IMR-90 (cell line): ENCODE data around the gene JMJD1C. TPM values are rescaled to one million over a fixed set of nuclear protein-coding genes. Genes with fewer than 3 reads are reported as not detected.
A peak's percentile ranks its signal among the peaks of the same experiment; 100 is the strongest.

ENCODE experiments used
- ATAC-seq: fragments of 200-7000 bp; cut with Tn5 transposase; 2 replicates; pipeline ENCODE4 v1.9.1; 2020; ENCODE audit warnings: low read depth, mild to moderate bottlenecking, moderate library complexity
- BruUV-seq: library from RNA; stranded (reverse); fragments of 400-500 nt; replicated peaks from 2 replicates; lab custom pipeline; 2021; lab: Mats Ljungman, UMichigan
- CTCF ChIA-PET: fragments of 300-600 bp; formaldehyde crosslinking; extraction: SDS; loops from one replicate; lab custom pipeline; 2021; ENCODE audit warnings: antibody characterized with exemption; lab: Yijun Ruan, JAX
- POLR2A ChIA-PET: fragments of 300-600 bp; sonication (Branson Sonifier 250); formaldehyde crosslinking; loops from one replicate; lab custom pipeline; 2022; ENCODE audit warnings: antibody characterized with exemption; ENCODE audit not compliant: unreplicated experiment; lab: Charles Lee
- DNase-seq: peaks from one replicate; pipeline ENCODE4 v3.0.0; 2013
- H2AFZ ChIP-seq: replicated peaks from 2 replicates; pipeline ENCODE3; 2013; ENCODE audit warnings: low read length, mild to moderate bottlenecking; ENCODE audit not compliant: poor library complexity
- H2AK5ac ChIP-seq: 2 replicates; pipeline ENCODE4 v1.6.1; 2013; ENCODE audit warnings: low read depth, low read length, inconsistent platforms
- H2AK9ac ChIP-seq: replicated peaks from 2 replicates; pipeline ENCODE3; 2013; ENCODE audit warnings: mild to moderate bottlenecking, low read depth, low read length, moderate library complexity; ENCODE audit not compliant: poor library complexity
- H2BK120ac ChIP-seq: 2 replicates; pipeline ENCODE4 v1.6.1; 2013; ENCODE audit warnings: low read depth, low read length, inconsistent platforms
- H2BK15ac ChIP-seq: 3 replicates; pipeline ENCODE4 v1.6.1; 2013; ENCODE audit warnings: low read depth, low read length, inconsistent platforms
- H2BK20ac ChIP-seq: 2 replicates; pipeline ENCODE4 v1.6.1; 2013; ENCODE audit warnings: low read depth, mild to moderate bottlenecking, inconsistent platforms, low read length, moderate library complexity
- H2BK5ac ChIP-seq: 2 replicates; pipeline ENCODE4 v1.6.1; 2013; ENCODE audit warnings: mild to moderate bottlenecking, low read depth, low read length, inconsistent platforms; ENCODE audit not compliant: poor library complexity, severe bottlenecking
- H3K14ac ChIP-seq: replicated peaks from 2 replicates; pipeline ENCODE4 v1.6.1; 2013; ENCODE audit warnings: low read depth, low read length, inconsistent platforms
- H3K18ac ChIP-seq: 2 replicates; pipeline ENCODE4 v1.6.1; 2013; ENCODE audit warnings: low read depth, low read length, control low read depth
- H3K23ac ChIP-seq: 2 replicates; pipeline ENCODE4 v1.6.1; 2013; ENCODE audit warnings: low read depth, low read length, inconsistent platforms
- H3K27ac ChIP-seq: 2 replicates; pipeline ENCODE4 v1.5.1; 2013; ENCODE audit warnings: mild to moderate bottlenecking, control low read depth, low read length; ENCODE audit not compliant: insufficient read depth
- H3K27me3 ChIP-seq: 2 replicates; pipeline ENCODE4 v1.6.1; 2013; ENCODE audit warnings: low read length; ENCODE audit not compliant: control insufficient read depth, insufficient read depth
- H3K36me3 ChIP-seq: 2 replicates; pipeline ENCODE4 v1.6.1; 2013; ENCODE audit warnings: low read length, mixed read lengths; ENCODE audit not compliant: control insufficient read depth, insufficient read depth
- H3K4ac ChIP-seq: 2 replicates; pipeline ENCODE4 v1.6.1; 2013; ENCODE audit warnings: low read depth, low read length, inconsistent platforms
- H3K4me1 ChIP-seq: 2 replicates; pipeline ENCODE4 v1.6.1; 2013; ENCODE audit warnings: low read length, mixed read lengths; ENCODE audit not compliant: control insufficient read depth, insufficient read depth
- H3K4me2 ChIP-seq: 2 replicates; pipeline ENCODE4 v1.6.1; 2013; ENCODE audit warnings: low read depth, mild to moderate bottlenecking, control low read depth, low read length, moderate library complexity
- H3K4me3 ChIP-seq: 2 replicates; pipeline ENCODE4 v1.5.1; 2013; ENCODE audit warnings: low read depth, mild to moderate bottlenecking, control low read depth, low read length, moderate library complexity; ENCODE audit not compliant: insufficient read depth
- H3K56ac ChIP-seq: 2 replicates; pipeline ENCODE4 v1.6.1; 2013; ENCODE audit warnings: low read length, inconsistent platforms; ENCODE audit not compliant: insufficient read depth; ENCODE audit errors: extremely low read depth
- H3K79me1 ChIP-seq, 2 experiments: 2 replicates each; pipeline ENCODE4 v1.6.1; 2013; ENCODE audit warnings: low read length in 2 of 2, inconsistent platforms in 1 of 2, low read depth in 1 of 2
- H3K9ac ChIP-seq: 2 replicates; pipeline ENCODE4 v1.6.1; 2013; ENCODE audit warnings: low read depth, low read length, control low read depth
- H3K9me1 ChIP-seq: 2 replicates; pipeline ENCODE4 v1.6.1; 2013; ENCODE audit warnings: low read length, inconsistent platforms; ENCODE audit not compliant: insufficient read depth
- H3K9me3 ChIP-seq: 2 replicates; pipeline ENCODE4 v1.6.1; 2013; ENCODE audit warnings: low read length; ENCODE audit not compliant: control insufficient read depth, insufficient read depth
- H4K20me1 ChIP-seq: 2 replicates; pipeline ENCODE4 v1.6.1; 2013; ENCODE audit warnings: low read length, inconsistent platforms; ENCODE audit not compliant: insufficient read depth
- H4K5ac ChIP-seq: 2 replicates; pipeline ENCODE4 v1.6.1; 2013; ENCODE audit warnings: mild to moderate bottlenecking, low read depth, low read length, control low read depth
- H4K8ac ChIP-seq, 2 experiments: 2 replicates each; pipeline ENCODE4 v1.6.1; 2013; ENCODE audit warnings: low read depth in 2 of 2, low read length in 2 of 2, control low read depth in 1 of 2, inconsistent platforms in 1 of 2
- H4K91ac ChIP-seq: 2 replicates; pipeline ENCODE4 v1.6.1; 2013; ENCODE audit warnings: low read depth, low read length, inconsistent platforms; ENCODE audit not compliant: insufficient read depth
- MAFK ChIP-seq: IDR thresholded peaks from 2 replicates; pipeline ENCODE4 v1.6.1; 2012; ENCODE audit warnings: low read depth, low read length, improper control_type of control experiment
- WGBS, 2 experiments: methylation state at CpG; one replicate each; pipeline versions ENCODE4 v1.1.5 to v1.1.7; 2013; ENCODE audit warnings: missing lambda C conversion rate in 2 of 2; ENCODE audit not compliant: insufficient read length in 1 of 2; ENCODE audit errors: extremely low coverage in 2 of 2; 5-methylcytosine and 5-hydroxymethylcytosine counted together
- dilution Hi-C: fragments of 300-500 bp; cut with HindIII; formaldehyde crosslinking; loops from one replicate; pipeline ENCODE4 v1.14.3; 2018; ENCODE audit warnings: low sequenced_read_pairs; ENCODE audit not compliant: unreplicated experiment
- in situ Hi-C: fragments of 300-500 bp; cut with MboI; formaldehyde crosslinking; loops from 3 replicates; pipeline ENCODE4 v1.14.3; 2019; ENCODE audit warnings: low sequenced_read_pairs, inconsistent platforms, mixed read lengths
- intact Hi-C: fragments of 100-400 bp; cut with micrococcal nuclease; formaldehyde crosslinking; loops from 2 replicates; pipeline ENCODE4 v1.10.0; 2022
- polyA plus RNA-seq, 3 experiments: library from polyadenylated mRNA; depleted of rRNA; stranded (reverse); fragments of >200 nt; gene quantifications; 2 replicates each; pipeline ENCODE4 v1.2.3, GENCODE V29; 2012; ENCODE audit warnings: low replicate concordance in 1 of 3
- total RNA-seq: library from RNA; depleted of rRNA; stranded (reverse); fragments of >200 nt; gene quantifications from 2 replicates; pipeline ENCODE4 v1.2.3, GENCODE V29; 2012

The JMJD1C gene
- total and polyA plus RNA-seq, 2 of the 4 experiments (the other 2 are of a cell fraction): 15.6 to 96.8 TPM

- Histone ChIP-seq H4K20me1 (peaks cover 51% of the 10 kb centered on the region), H3K9me3 (no peaks in the 10 kb centered on the region)
- in situ Hi-C loops: no loop called here
Measured at GRCh38 chr10:63247771-63248170, 218.0 kb downstream of the JMJD1C start.

More at GRCh38 chr10:63247771-63248170, 218.0 kb downstream of the JMJD1C start:
- POLR2A ChIA-PET: no interaction called here
- H2AK9ac ChIP-seq: no peak overlapping the region
- H2AFZ ChIP-seq: no peak overlapping the region
- H2BK120ac ChIP-seq: no peak overlapping the region
- H3K4me2 ChIP-seq: no peak overlapping the region
- no TSS peak for BruUV-seq
- H3K27ac ChIP-seq: no peak overlapping the region
- no peaks in the 10 kb centered on the region for H3K27me3 ChIP-seq
- H4K91ac ChIP-seq: no peak overlapping the region
- peaks cover 9% of the 10 kb centered on the region for H3K4me1 ChIP-seq
- H2AK5ac ChIP-seq: no peak overlapping the region
- H3K56ac ChIP-seq: no peak overlapping the region
- no peak overlapping the region for H2BK20ac ChIP-seq
- no peak overlapping the region for H2BK15ac ChIP-seq
- peaks cover 13 to 74% of the 10 kb centered on the region in 2 experiments; a peak in 3 of 4 replicates for H3K79me1 ChIP-seq
- no peak overlapping the region for H3K18ac ChIP-seq
- peaks cover 6% of the 10 kb centered on the region; the same call in 1 of the 2 replicates for H3K36me3 ChIP-seq
- H4K8ac ChIP-seq: no peak overlapping the region
- H3K14ac ChIP-seq: no peak overlapping the region
- CTCF ChIA-PET: interaction anchor here (0.7 kb wide), 1 partner anchor 217 kb away, joined by 7 read pairs; no protein-coding TSS in a partner anchor
- no peak for TF ChIP-seq MAFK
- H3K9ac ChIP-seq: no peak overlapping the region
- no CpG with 5 or more reads among the region's 4 CpGs for WGBS, 2 experiments
- H2BK5ac ChIP-seq: no peak overlapping the region
- H3K4ac ChIP-seq: no peak overlapping the region
- dilution Hi-C loops: no loop called here
- H4K5ac ChIP-seq: no peak overlapping the region
- no peak overlapping the region for H3K23ac ChIP-seq
- DNase-seq (peak; percentile 57), ATAC-seq (0 out of 2 replicates have a peak, but pooled peaks have one; percentile 29)
- no peak overlapping the region for H3K4me3 ChIP-seq
- intact Hi-C loops: no loop called here
- peaks cover 5% of the 10 kb centered on the region; the same call in 1 of the 2 replicates for H3K9me1 ChIP-seq
